Measurements from ENCODE around the gene NPAS2. TPM values are rescaled to one million over a fixed set of nuclear protein-coding genes. Genes with fewer than 3 reads are reported as not detected.

The NPAS2 gene
- polyA plus RNA-seq, 1 of the 3 experiments (the other 2 are of a cell fraction): 58.5 TPM

GRCh38 chr2:100934504-100935371, 114.8 kb downstream of the NPAS2 start:
- Histone ChIP-seq H3K27ac (ENCODE audit: low read depth in 2 of 2, low read length in 1 of 2) (peak overlapping the region; percentile 25 to 66; a peak in 3 of 4 replicates), H3K27me3 (ENCODE audit: insufficient read depth) (no peaks in the 10 kb centered on the region), H3K4me1 (ENCODE audit: control insufficient read depth in 1 of 2, insufficient read depth in 2 of 2, low read depth in 1 of 2, low read length in 1 of 2) (peaks cover 4 to 20% of the 10 kb centered on the region in 2 experiments), H3F3A (replicated peaks; ENCODE audit: insufficient read depth) (peaks cover 13% of the 10 kb centered on the region), H3K9ac (no peak overlapping the region; the same call in 1 of the 2 replicates), H2AFZ (ENCODE audit: low read depth) (no peak overlapping the region), H3K4me3 (ENCODE audit: low read depth in 2 of 2, low read length in 1 of 2) (no peak overlapping the region), H3K36me3 (replicated peaks in 1 of 2; ENCODE audit: control insufficient read depth in 1 of 2, insufficient read depth in 2 of 2, low read length in 1 of 2) (peaks cover 7 to 39% of the 10 kb centered on the region in 2 experiments), H3K9me3 (no peaks in the 10 kb centered on the region), H4K20me1 (ENCODE audit: insufficient read depth) (no peaks in the 10 kb centered on the region), H3K9me2 (no peaks in the 10 kb centered on the region), H3K4me2 (peak overlapping the region; percentile 41), H3K79me2 (ENCODE audit: insufficient read depth) (no peaks in the 10 kb centered on the region)
- CTCF ChIA-PET: interaction anchor here (1.4 to 2.2 kb wide), 2 partner anchors 16 to 50 kb away, joined by 3 to 5 read pairs; no protein-coding TSS in a partner anchor
- 77% methylated on average over 6 of the region's 6 CpGs for WGBS (ENCODE audit: low lambda C conversion rate)
- no peak for DNase-seq
- POLR2A ChIA-PET: no interaction called here
- TF ChIP-seq ELF1 (IDR thresholded peaks at IDR 0.05) (no peak), REST (IDR thresholded peaks at IDR 0.05; ENCODE audit: low read depth, low read length) (no peak), FOSL2 (IDR thresholded peaks at IDR 0.05; ENCODE audit: borderline replicate concordance, low read depth) (no peak), MAX (IDR thresholded peaks at IDR 0.05; ENCODE audit: low read depth) (no peak), EZH2phosphoT487 (IDR thresholded peaks at IDR 0.05; ENCODE audit: borderline replicate concordance, low read depth) (no peak), SIN3A (IDR thresholded peaks at IDR 0.05; ENCODE audit: borderline replicate concordance, low read depth, low read length) (0 out of 2 replicates have a peak, but pooled peaks have one; percentile 11), TCF12 (IDR thresholded peaks at IDR 0.05) (no peak; the same call in 1 of the 2 replicates)

- peak overlapping the region; percentile 41 for H3K4me2 ChIP-seq
- ChIA-PET POLR2A (no interaction called here), CTCF (interaction anchor here (1.4 to 2.2 kb wide), 2 partner anchors 16 to 50 kb away, joined by 3 to 5 read pairs; no protein-coding TSS in a partner anchor)
- H3K27ac ChIP-seq (ENCODE audit: low read depth in 2 of 2, low read length in 1 of 2): peak overlapping the region; percentile 25 to 66; a peak in 3 of 4 replicates
- no peak overlapping the region for H2AFZ ChIP-seq (ENCODE audit: low read depth)
- H3K9me3 ChIP-seq: no peaks in the 10 kb centered on the region
- H3K9me2 ChIP-seq: no peaks in the 10 kb centered on the region
- H3K27me3 ChIP-seq (ENCODE audit: insufficient read depth): no peaks in the 10 kb centered on the region
- H4K20me1 ChIP-seq (ENCODE audit: insufficient read depth): no peaks in the 10 kb centered on the region
- no peak overlapping the region for H3K9ac ChIP-seq
- peaks cover 4 to 20% of the 10 kb centered on the region in 2 experiments for H3K4me1 ChIP-seq (ENCODE audit: control insufficient read depth in 1 of 2, insufficient read depth in 2 of 2, low read depth in 1 of 2, low read length in 1 of 2)
- WGBS (ENCODE audit: low lambda C conversion rate): 34% methylated on average over 3 of the region's 3 CpGs
- no peaks in the 10 kb centered on the region for H3K79me2 ChIP-seq (ENCODE audit: insufficient read depth)
- no peak overlapping the region for H3K4me3 ChIP-seq (ENCODE audit: low read depth in 2 of 2, low read length in 1 of 2)
- H3F3A ChIP-seq (replicated peaks; ENCODE audit: insufficient read depth): peaks cover 13% of the 10 kb centered on the region
- no peak for DNase-seq
- peaks cover 7 to 37% of the 10 kb centered on the region in 2 experiments for H3K36me3 ChIP-seq (replicated peaks in 1 of 2; ENCODE audit: control insufficient read depth in 1 of 2, insufficient read depth in 2 of 2, low read length in 1 of 2)
- TF ChIP-seq RCOR1 (IDR thresholded peaks at IDR 0.05; ENCODE audit: low read length): no peak
- no peak for TF ChIP-seq REST (IDR thresholded peaks at IDR 0.05; ENCODE audit: low read depth, low read length)
- TF ChIP-seq SMC3 (IDR thresholded peaks at IDR 0.05; ENCODE audit: low read depth, low read length): no peak
- TF ChIP-seq IRF3 (IDR thresholded peaks at IDR 0.05; ENCODE audit: low read depth, low read length): no peak
- no peak for TF ChIP-seq GATA2 (CRISPR knock-in tag; IDR thresholded peaks at IDR 0.05)
- no peak; the same call in 1 of the 2 replicates for TF ChIP-seq ZBTB33 (IDR thresholded peaks at IDR 0.05; ENCODE audit: borderline replicate concordance, low read depth)
- no peak for TF ChIP-seq GABPA (IDR thresholded peaks at IDR 0.05; ENCODE audit: low read depth)
- no peak for TF ChIP-seq TAF1 (IDR thresholded peaks at IDR 0.05; ENCODE audit: borderline replicate concordance, low read depth, low read length)
Measured at GRCh38 chr2:100935372-100935752, 115.4 kb downstream of the NPAS2 start.

Data from SK-N-SH (cell line).